Glomerular visceral epithelial cell (primary cell): ENCODE measurements around the gene ATAD3A.
"Not testable (repeated sequence)": the region's sequence is repeated elsewhere in the genome, so short reads cannot be mapped to it uniquely, and the experiment has no call there.

Source experiments
- DNase-seq: peaks from one replicate; pipeline ENCODE4 v3.0.0-alpha.2; 2016; ENCODE audit errors: extremely low spot score

Gene ATAD3A

DNA sequence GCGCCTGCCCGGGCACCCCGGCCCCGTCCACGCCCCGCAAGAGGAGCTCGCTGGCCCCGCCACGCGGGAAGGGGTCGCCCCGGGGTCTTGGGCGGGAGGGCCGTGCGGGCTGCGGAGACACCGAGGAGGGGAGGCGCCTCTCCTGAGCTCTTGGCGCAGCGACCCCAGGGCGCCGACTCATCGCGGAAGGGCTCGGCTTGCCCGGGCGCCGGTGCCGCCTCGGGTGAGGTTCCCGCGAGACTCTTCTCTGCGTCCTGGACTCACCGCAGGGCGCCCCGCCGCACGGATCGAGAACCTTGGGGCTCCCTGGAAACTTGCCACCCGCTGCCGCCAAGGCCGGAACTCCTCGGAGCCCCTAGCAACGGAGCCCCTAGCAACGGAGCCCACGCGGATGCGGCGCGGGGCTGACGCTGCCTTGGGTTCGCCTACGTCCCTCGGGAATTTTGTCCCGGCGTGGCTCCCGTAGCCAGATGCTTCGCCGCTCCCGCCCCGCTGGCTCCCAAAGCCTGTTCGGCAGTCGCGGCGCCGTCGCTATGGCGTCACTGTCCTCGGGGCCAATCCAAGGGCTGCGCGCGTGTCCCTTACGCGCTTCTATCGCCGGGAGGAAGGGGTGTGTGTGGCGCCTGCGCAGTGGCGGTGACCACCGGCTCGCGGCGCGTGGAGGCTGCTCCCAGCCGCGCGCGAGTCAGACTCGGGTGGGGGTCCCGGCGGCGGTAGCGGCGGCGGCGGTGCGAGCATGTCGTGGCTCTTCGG is at the start of gene ATAD3A:
ATAD3A (plus strand) TSS at position 630 of the 753 bp plus-strand sequence; CDS start at position 737, 107 bp downstream.
- DNase-seq: peak; percentile 96

DNA sequence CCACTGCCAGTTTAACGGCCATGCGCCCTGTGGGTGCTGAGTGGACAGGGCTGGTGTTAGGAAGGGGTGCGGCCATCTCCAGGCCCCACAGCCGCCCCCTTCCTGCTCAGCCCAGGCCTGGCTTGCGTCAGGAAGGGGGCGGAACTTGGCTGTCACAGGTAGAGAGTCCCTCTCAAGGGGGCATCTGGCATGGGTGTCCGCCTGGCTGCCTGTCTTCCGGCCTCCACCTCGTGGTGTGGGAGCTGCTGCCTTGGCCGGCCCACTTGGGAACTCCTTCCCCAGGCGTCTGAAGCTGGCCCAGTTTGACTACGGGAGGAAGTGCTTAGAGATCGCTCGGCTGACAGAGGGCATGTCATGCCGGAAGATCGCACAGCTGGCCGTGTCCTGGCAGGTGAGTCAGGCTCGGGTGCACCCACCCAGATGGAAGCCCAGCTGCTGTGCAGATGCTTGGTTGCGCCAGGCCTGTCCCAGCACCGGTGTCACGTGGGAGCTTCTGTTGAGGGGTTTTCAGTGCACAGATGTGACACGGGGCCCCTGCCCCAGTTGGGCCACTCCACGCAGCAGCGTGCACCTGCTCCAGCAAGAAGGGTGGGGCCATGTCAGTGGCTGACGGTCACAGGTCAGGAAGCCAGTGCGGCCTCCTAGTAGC is 49.5 kb upstream of the ATAD3A start:
- DNase-seq: peak; percentile 74

DNA sequence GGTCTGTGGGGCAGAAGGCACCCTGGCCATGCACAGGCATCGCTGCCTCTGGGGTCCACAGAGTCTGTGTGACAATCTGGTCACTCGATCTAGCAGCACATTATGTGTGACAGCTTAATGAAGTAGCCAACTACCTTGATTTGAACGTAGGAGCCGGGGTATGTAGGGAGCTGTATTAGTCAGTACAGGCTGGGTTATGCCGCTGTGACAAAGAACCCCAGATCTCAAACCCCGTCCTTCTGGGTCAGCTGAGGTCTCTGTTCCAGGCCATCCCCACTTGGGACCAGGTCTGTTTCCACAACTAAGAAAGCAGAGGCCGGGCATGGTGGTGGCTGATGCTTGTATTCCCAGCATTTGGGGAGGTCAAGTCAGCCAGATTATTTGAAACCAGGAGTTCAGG is 48.6 kb upstream of the ATAD3A start:
- no peak for DNase-seq

DNA sequence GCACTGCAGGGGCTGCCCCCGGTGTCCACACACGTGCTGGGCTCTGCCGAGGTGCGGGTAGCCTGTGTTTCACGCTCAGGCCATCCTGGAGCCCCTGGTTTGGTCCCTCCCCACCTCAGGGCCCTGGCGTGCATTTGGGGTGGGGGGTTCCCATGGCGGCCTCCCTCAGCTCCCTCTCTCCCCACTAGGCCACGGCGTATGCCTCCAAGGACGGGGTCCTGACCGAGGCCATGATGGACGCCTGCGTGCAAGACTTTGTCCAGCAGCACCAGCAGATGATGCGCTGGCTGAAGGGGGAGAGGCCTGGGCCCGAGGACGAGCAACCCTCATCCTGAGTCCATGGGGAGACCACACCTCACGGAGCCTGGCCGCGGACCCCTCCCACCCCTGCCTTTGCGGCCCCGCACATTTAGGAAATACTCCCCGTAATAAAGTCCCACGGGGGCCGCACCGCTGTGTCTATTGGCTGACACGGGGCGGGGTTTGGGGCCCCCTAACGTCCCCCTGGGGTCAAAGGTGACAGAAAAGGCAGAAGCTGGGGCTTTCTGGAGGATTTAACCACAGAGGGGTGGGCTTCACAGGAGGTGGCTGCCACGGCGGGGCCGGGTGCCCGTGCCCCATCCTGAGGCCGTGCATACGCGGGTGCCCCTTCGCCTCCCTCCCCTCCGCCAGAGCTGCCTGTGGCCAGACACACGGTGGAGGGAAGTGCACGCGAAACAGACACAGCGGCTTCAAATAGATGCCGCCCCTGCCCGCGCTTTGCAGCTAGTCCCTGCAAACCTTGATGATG is 43.6 kb upstream of the ATAD3A start:
- DNase-seq: not testable (repeated sequence)

DNA sequence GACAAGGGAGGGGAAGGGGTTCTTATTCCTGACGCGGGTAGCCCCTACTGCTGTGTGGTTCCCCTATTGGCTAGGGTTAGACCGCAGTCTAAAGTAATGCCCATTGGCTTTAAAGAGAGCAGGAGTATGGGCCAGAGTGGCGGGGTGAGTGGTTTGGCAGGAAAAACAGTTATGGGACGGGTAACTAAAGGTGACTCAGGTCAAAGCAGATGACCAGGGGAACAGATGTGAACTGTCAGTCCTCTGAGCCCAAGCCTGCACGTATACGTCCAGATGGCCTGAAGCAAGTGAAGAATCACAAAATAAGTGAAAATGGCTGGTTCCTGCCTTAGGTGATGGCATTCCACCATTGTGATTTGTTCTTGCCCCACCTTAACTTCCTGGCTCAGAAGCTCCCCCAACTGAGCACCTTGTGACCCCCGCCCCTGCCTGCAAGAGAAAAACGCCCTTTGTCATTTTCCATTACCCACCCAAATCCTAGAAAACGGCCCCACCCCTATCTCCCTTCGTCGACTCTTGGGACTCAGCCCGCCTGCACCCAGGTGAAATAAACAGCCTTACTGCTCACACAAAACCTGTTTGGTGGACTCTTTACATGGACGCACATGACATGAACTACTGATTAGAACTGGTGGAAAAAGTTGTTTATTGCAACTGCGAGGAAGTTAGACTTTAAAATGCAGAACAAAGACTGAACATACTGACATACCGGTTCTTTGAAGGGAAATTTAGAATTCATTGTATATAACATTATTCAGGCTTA is 41.2 kb upstream of the ATAD3A start:
- DNase-seq: no peak

DNA sequence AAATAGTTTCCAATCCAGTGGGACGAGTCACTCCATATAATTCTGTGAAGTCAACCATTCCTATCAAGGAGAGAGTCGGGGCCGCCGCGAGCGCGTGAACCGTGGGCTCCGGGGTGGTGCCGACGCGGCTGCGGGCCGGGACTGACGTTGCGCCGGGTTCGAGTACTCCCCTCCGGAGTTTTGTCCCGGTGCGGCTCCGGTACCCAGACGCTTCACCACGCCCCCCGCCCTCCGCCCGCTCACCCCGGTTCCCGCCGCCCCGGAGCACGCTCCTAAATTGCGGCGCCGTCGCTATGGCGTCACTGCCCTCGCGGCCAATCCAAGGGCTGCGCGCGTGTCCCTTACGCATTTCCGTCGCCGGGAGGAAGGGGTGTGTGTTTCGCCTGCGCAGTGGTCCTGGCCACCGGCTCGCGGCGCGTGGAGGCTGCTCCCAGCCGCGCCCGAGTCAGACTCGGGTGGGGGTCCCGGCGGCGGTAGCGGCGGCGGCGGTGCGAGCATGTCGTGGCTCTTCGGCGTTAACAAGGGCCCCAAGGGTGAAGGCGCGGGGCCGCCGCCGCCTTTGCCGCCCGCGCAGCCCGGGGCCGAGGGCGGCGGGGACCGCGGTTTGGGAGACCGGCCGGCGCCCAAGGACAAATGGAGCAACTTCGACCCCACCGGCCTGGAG is 40.4 kb upstream of the ATAD3A start, which contains the start of gene ATAD3B:
ATAD3B (plus strand) TSS at position 377 of the 664 bp plus-strand sequence; CDS start at position 497, 120 bp downstream.
- peak; percentile 85 for DNase-seq

DNA sequence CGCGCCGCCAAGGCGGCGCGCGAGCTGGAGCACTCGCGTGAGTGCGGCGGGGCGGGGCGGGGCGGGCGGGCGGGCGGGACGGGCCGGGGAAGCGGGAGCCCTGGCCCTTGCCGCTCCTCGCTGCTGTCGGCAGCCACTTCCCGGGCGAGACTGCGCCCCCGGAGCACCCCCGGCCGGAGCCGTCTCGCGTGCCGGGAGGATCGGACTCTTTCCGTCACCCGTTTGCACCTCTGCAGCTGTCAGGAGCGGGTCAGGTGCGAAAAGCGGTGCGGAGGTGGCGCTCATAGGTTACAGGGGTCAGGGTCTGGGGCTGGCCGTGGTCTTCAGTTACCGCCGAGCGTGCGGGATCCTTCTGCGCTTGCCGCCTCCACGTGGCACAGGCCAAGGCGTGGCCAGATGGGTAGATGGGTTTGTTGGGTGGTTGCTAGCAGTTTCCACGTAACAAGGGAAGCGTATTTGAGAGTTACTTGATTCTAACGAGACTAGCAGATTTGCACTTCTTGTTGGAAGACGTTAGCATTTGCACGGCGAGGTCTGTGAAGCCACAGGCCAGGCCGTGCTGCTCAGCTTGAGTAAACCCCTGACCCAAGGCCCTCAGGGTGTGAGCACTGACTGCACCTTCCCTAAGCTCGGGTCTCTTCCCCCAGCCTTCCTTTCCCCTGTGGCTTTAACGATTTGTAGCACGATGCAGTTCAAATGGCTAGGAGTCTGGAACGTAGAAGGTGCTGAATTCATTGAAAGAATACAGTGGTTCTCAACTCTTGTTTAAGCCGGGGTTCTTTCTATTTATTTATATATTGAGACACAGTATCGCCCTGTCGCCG is 39.7 kb upstream of the ATAD3A start:
- not testable (repeated sequence) for DNase-seq

DNA sequence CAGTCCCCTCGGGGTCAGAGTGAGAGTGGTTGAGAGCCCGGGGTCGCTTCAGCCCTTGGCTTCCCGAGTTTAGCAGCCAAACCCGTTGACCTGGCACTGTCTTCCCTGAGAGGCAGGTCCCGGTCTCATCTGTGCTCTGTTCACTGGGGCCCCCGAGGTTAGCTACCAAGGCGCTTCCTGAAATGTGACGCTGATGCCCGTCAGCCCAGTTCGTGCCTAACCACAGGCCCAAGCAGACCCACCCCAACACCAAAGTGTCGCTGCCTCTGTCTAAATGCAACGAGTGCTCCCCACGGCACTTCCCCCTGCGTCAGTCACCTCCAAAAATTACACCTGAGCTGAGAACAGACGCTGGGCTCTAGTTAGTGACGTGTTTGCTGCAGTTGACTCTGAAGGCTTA is 36.0 kb upstream of the ATAD3A start:
- not testable (repeated sequence) for DNase-seq

DNA sequence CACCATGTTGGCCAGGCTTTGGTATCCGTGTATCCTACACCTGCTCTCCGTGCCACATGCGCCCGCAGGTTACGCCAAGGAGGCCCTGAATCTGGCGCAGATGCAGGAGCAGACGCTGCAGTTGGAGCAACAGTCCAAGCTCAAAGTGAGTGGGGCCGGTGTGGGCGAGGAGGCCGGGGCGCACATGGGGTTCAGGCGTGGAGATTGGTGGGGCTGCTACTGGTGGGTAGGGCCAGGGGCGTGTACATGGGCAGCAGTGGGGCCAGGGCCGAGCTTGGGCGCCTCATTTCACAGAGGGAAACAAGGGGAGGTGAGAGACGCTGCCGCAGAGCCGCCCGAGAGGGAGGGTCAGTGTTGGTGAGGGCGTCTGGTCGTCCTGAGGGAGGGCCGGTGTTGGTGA is 34.8 kb upstream of the ATAD3A start:
- DNase-seq: no peak

DNA sequence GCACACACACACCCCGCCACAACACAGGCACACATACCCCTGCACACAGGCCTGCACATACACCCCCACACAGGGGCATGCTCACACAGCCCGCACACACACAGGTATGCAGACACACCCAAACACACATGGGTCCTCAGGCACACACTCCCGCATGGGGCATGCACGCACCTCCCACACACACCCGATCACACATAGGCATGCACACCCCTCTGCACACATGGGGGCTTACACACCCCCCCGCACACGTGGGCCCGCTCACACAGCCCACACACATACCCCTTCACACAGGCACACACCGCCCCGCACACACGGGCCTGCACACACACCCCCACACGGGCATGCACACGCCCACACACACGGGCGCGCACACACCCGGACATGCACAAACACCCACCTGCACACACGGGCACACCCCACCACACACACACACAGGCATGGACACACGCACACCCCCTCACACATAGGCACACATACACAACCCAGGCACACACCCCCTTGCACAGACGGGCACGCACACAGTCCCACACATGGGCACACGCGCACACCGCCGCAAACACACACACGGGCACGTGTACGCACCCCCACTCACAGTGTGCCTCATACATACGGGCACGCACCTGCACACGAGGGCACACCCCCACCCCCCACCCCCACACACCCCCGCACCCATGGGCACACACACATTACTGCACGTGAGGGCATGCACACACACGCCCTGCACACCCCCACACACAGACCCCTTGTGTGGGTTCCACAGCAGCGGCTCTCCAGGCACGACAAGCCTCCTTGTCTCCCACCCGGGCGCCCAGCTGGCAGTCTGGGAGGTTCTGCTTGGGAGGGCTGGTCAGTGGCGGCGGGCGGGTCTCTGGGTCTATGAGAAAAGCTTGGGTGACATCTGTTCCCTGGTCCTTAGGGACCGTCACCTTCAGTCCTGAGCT is 32.1 kb upstream of the ATAD3A start:
- DNase-seq: no peak

DNA sequence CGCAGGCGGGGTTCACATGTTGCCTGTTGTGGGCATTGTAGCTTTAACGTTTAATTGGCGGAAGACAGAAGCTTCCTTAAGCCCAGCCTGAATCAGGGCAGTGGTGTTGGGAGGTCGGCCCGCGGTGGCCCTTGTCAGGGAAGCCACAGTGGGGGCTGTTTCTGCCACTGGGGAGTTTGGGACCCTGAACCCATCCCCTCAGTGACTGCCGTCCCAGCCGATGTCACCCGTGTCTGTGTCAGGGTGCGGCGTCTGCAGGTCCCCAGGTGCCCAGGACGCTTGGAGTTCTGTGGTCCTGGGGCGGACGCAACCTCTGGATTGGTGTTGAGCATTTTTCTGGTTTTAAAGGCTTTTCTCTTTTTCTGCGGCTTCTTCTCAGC is 31.5 kb upstream of the ATAD3A start:
- not testable (repeated sequence) for DNase-seq

DNA sequence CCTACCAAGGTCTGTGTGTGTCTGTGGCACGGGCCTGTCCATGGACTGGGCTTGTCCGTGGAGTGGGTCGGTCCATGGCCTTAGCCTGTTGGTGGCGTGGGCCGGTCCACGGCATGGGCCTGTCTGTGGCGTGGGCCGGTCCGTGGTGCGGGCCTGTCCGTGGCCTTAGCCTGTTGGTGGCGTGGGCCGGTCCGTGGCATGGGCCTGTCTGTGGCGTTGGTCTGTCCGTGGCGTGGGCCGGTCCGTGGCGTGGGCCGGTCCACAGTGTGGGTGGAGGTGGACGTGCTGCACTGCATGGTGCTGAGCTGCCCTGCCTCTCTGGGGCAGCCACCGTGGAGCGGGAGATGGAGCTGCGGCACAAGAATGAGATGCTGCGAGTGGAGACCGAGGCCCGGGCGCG is 30.2 kb upstream of the ATAD3A start:
- not testable (repeated sequence) for DNase-seq

DNA sequence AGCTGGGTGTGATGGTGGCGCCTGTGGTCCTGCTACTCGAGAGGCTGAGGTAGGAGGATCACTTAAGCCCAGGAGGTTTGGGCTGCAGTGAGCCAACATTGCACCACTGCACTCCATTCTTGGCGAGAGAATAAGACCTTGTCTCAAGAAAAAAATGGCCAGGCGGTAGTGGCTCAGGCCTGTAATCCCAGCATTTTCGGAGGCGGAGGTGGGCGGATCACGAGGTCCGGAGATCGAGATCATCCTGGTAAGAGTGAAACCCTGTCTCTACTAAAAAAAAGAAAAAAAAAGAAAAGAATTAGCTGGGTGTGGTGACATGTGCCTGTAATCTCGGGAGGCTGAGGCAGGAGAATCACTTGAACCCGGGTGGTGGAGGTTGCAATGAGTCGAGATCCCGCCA is 29.1 kb upstream of the ATAD3A start:
- no peak for DNase-seq

DNA sequence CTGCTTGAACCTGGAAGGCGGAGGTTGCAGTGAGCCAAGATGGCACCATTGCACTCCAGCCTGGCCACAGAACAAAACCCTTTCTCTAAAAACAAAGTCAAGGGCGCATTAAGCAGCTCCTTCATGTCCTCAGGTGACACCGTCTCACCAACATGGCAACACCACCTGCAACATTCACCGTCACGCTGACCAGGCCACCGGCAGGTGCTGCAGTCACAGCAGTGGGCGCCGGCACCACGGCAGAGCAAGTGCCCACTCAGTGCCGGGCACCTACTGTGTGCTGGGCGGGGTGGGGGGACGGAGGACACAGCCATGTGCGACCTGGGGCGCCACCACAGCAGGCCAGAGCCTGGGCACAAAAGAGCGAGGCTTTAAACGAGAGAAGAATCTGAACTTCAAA is 28.2 kb upstream of the ATAD3A start:
- DNase-seq: no peak

DNA sequence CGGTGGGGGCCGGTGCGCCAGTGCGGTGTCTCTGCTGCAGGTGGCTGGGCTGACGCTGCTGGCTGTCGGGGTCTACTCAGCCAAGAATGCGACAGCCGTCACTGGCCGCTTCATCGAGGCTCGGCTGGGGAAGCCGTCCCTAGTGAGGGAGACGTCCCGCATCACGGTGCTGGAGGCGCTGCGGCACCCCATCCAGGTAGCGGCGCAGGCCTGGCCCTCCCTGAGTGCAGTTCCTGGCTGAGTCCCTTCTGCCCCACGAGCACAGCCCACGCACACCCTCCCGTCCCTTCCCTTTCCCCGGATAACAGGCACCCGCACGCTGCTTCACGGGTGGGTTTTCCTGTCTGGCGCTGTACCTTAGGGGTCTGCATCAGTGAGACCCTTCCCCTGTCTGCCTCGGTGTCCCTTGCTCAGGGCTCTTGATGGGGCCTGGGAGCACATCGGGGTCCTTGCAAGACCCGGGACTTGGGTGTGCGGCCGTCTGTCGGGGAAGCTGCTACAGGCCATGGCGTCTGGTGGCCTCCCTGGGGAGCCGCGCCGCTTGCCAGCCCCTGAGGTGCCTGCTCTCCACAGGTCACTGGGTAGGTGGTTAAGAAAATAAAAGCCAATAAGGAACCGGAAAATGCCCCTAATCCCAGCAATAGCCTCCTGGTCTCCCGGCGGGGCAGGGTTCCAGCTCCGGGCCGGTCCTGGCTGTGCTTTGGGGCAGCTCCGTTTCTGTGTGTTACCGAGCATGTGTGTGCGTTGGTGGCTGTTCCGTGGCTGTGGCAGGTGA is 26.8 kb upstream of the ATAD3A start:
- DNase-seq: not testable (repeated sequence)

DNA sequence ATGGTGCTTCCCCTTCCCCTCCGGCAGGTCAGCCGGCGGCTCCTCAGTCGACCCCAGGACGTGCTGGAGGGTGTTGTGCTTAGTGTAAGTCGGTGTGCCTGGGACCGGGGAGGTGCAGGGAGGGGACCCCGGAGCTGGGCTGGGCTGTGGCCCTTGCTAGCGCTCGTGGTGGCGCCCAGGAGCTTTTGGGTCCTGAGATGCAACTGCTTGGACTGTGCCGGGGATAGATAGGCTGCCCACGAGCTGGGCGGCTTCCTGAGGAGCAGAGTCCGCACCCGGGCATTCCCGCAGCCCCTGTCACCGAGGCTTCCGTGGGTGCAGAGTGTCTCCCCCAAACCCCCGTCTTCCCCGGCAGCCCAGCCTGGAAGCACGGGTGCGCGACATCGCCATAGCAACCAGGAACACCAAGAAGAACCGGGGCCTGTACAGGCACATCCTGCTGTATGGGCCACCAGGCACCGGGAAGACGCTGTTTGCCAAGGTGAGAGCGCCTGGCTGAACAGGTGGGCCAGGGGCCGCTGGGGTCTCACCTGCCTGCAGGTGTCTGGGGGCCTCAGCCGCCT is 26.1 kb upstream of the ATAD3A start:
- not testable (repeated sequence) for DNase-seq

DNA sequence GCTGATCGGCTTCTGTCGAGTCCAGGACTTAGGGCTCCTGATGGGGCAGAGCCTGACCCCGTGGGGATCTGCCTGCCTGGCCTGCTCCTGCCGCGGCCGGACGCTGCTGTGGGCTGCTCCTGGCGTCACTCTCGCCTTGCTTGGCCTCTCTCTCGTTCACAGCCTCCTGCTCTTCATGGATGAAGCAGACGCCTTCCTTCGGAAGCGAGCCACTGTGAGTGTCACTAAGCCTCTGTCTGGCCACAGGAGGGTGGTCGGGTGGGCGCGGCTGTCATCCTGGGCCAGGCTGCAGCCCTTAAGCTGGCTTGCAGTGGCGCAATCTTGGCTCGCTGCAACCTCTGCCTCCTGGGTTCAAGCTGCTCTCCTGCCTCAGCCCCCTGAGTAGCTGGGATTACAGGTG is 24.3 kb upstream of the ATAD3A start:
- DNase-seq: no peak

DNA sequence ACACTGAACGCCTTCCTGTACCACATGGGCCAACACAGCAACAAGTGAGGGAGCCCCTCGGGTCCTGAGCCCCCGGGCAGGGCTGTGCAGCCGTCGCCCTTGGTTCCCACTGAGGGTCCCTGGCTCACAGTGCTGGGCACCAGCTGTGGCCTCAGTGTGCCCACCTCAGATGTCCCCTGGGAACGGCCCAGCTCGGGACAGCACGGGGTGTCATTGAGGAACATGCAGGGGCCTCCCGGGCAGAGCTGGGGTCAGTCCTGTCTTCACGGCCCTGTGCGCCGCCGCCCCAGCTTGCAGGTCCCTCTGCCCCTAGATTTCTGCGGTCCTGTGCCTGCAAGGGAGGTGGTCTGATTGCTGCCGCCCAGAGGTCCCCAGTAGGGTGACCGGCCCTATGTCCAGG is 22.7 kb upstream of the ATAD3A start:
- no peak for DNase-seq
